Liver (tissue), 9 donors: ENCODE measurements around the gene SEC22A. TPM values are rescaled to one million over a fixed set of nuclear protein-coding genes. Genes with fewer than 3 reads are reported as not detected.
A peak's percentile ranks its signal among the peaks of the same experiment; 100 is the strongest.

Source experiments
- DNase-seq: peaks from one replicate; pipeline ENCODE4 v3.0.0-alpha.2; 2017; ENCODE audit warnings: low spot score
- H3K27ac ChIP-seq, 2 donors: one replicate each; pipeline ENCODE4 v1.7.0; 2013; ENCODE audit warnings: inconsistent platforms in 2 of 2, low read length in 2 of 2, control low read depth in 1 of 2, low read depth in 1 of 2, mild to moderate bottlenecking in 1 of 2
- H3K27me3 ChIP-seq, 4 donors: one replicate each; pipeline versions ENCODE4 v1.6.1 to v1.7.0; 2013; ENCODE audit warnings: low read length in 3 of 4, inconsistent platforms in 1 of 4, mild to moderate bottlenecking in 1 of 4, moderate library complexity in 1 of 4; ENCODE audit not compliant: control insufficient read depth in 4 of 4, insufficient read depth in 4 of 4
- H3K36me3 ChIP-seq, 4 donors: one replicate each; pipeline versions ENCODE4 v1.6.1 to v1.7.0; 2013; ENCODE audit warnings: low read length in 3 of 4, mild to moderate bottlenecking in 3 of 4, low read depth in 1 of 4, moderate library complexity in 1 of 4; ENCODE audit not compliant: control insufficient read depth in 4 of 4, insufficient read depth in 3 of 4
- H3K4me1 ChIP-seq, 4 donors: one replicate each; pipeline versions ENCODE4 v1.6.1 to v1.7.0; 2013; ENCODE audit warnings: low read length in 3 of 4, mild to moderate bottlenecking in 3 of 4, moderate library complexity in 1 of 4; ENCODE audit not compliant: control insufficient read depth in 4 of 4, insufficient read depth in 4 of 4
- H3K4me3 ChIP-seq, 3 donors: one replicate each; pipeline versions ENCODE4 v1.6.1 to v1.7.0; 2013; ENCODE audit warnings: low read length in 3 of 3, control low read depth in 1 of 3, low read depth in 1 of 3, mild to moderate bottlenecking in 1 of 3
- H3K9ac ChIP-seq, 2 donors: one replicate each; pipeline ENCODE4 v1.7.0; 2013; ENCODE audit warnings: low read length in 2 of 2, mild to moderate bottlenecking in 2 of 2, moderate library complexity in 2 of 2, control low read depth in 1 of 2, low read depth in 1 of 2
- H3K9me3 ChIP-seq, 4 donors: one replicate each; pipeline versions ENCODE4 v1.6.1 to v1.7.0; 2013; ENCODE audit warnings: low read length in 3 of 4; ENCODE audit not compliant: control insufficient read depth in 4 of 4
- EGR1 ChIP-seq, 2 donors: IDR thresholded peaks; 2 replicates each; pipeline ENCODE4 v1.6.1; 2016 to 2018; ENCODE audit warnings: antibody characterized with exemption in 2 of 2, low read depth in 2 of 2
- FOXA1 ChIP-seq: IDR thresholded peaks from 2 replicates; pipeline ENCODE4 v1.6.1; 2016; ENCODE audit warnings: antibody characterized with exemption
- FOXA2 ChIP-seq: IDR thresholded peaks from 2 replicates; pipeline ENCODE4 v1.6.1; 2016; ENCODE audit warnings: antibody characterized with exemption
- GABPA ChIP-seq, 2 donors: IDR thresholded peaks in 1 of 2; conservative IDR thresholded peaks in 1 of 2; 2 replicates each; pipeline ENCODE4 v1.6.1; 2016; ENCODE audit warnings: antibody characterized with exemption in 2 of 2, mild to moderate bottlenecking in 1 of 2, moderate library complexity in 1 of 2
- HNF4A ChIP-seq, 2 donors: conservative IDR thresholded peaks; 2 replicates each; pipeline ENCODE4 v1.6.1; 2016; ENCODE audit warnings: antibody characterized with exemption in 2 of 2, mild to moderate bottlenecking in 2 of 2
- HNF4G ChIP-seq: IDR thresholded peaks from 2 replicates; pipeline ENCODE4 v1.6.1; 2016; ENCODE audit warnings: antibody characterized with exemption
- JUND ChIP-seq, 2 donors: IDR thresholded peaks; 2 replicates each; pipeline ENCODE4 v1.6.1; 2016; ENCODE audit warnings: antibody characterized with exemption in 2 of 2
- NR2F2 ChIP-seq: IDR thresholded peaks from 2 replicates; pipeline ENCODE4 v1.6.1; 2016; ENCODE audit warnings: antibody characterized with exemption
- RAD21 ChIP-seq, 2 donors: IDR thresholded peaks; 2 replicates each; pipeline ENCODE4 v1.6.1; 2016; ENCODE audit warnings: antibody characterized with exemption in 2 of 2, mild to moderate bottlenecking in 2 of 2
- REST ChIP-seq: IDR thresholded peaks from 2 replicates; pipeline ENCODE4 v1.6.1; 2016; ENCODE audit warnings: antibody characterized with exemption, mild to moderate bottlenecking
- RXRA ChIP-seq, 2 donors: IDR thresholded peaks; 2 replicates each; pipeline ENCODE4 v1.6.1; 2017 to 2018; ENCODE audit warnings: antibody characterized with exemption in 2 of 2, mild to moderate bottlenecking in 1 of 2
- SP1 ChIP-seq: IDR thresholded peaks from 2 replicates; pipeline ENCODE4 v1.6.1; 2018; ENCODE audit warnings: antibody characterized with exemption, mild to moderate bottlenecking
- TAF1 ChIP-seq: conservative IDR thresholded peaks from 2 replicates; pipeline ENCODE4 v1.6.1; 2016; ENCODE audit warnings: antibody characterized with exemption, mild to moderate bottlenecking
- YY1 ChIP-seq: IDR thresholded peaks from 2 replicates; pipeline ENCODE4 v1.6.1; 2016; ENCODE audit warnings: antibody characterized with exemption, mild to moderate bottlenecking
- ZBTB33 ChIP-seq: IDR thresholded peaks from 2 replicates; pipeline ENCODE4 v1.6.1; 2016; ENCODE audit warnings: antibody characterized with exemption
- WGBS: extraction: QIAGEN DNeasy Blood & Tissue Kit; methylation state at CpG from one replicate; pipeline ENCODE4 v1.1.7; 2013; 5-methylcytosine and 5-hydroxymethylcytosine counted together
- polyA plus RNA-seq, 2 donors: library from polyadenylated mRNA; stranded (reverse) in 1 of 2; unstranded in 1 of 2; fragments of 200-250 nt in 1 of 2; fragments of >200 nt in 1 of 2; fragmentation: Nextera tagmentation in 1 of 2; extraction: Ambion mirVana in 1 of 2; gene quantifications; one replicate each; pipeline versions ENCODE4 v1.2.1 to v1.2.3, GENCODE V29; 2013 to 2015
- total RNA-seq, 2 donors: library from RNA; depleted of rRNA; stranded (reverse); fragments of >200 nt; gene quantifications; one replicate each; pipeline ENCODE4 v1.2.3, GENCODE V29; 2014
- TF ChIP-seq, protein P1 (sequence below): fragments of 150-350 bp; IDR thresholded peaks from 2 replicates; pipeline ENCODE4 v1.5.1; 2017; ENCODE audit warnings: improper control_type of control experiment, low read depth, low read length; ENCODE audit not compliant: missing input control
- TF ChIP-seq, protein P2 (sequence below): IDR thresholded peaks from 2 replicates; pipeline ENCODE4 v1.6.1; 2016; ENCODE audit warnings: antibody characterized with exemption
- TF ChIP-seq, protein P3 (sequence below): IDR thresholded peaks from 2 replicates; pipeline ENCODE4 v1.6.1; 2016; ENCODE audit warnings: antibody characterized with exemption
- donor health status: healthy.
- donor health status: healthy.
- donor health status: healthy.
- donor health status: healthy.
- donor health status: healthy.

The SEC22A gene
- total and polyA plus RNA-seq, 4 donors: 9.7 to 21.7 (median 16.1) TPM

- no peak for TF ChIP-seq ZBTB33
- TF ChIP-seq NR2F2: no peak
- TF ChIP-seq, protein P1, sequence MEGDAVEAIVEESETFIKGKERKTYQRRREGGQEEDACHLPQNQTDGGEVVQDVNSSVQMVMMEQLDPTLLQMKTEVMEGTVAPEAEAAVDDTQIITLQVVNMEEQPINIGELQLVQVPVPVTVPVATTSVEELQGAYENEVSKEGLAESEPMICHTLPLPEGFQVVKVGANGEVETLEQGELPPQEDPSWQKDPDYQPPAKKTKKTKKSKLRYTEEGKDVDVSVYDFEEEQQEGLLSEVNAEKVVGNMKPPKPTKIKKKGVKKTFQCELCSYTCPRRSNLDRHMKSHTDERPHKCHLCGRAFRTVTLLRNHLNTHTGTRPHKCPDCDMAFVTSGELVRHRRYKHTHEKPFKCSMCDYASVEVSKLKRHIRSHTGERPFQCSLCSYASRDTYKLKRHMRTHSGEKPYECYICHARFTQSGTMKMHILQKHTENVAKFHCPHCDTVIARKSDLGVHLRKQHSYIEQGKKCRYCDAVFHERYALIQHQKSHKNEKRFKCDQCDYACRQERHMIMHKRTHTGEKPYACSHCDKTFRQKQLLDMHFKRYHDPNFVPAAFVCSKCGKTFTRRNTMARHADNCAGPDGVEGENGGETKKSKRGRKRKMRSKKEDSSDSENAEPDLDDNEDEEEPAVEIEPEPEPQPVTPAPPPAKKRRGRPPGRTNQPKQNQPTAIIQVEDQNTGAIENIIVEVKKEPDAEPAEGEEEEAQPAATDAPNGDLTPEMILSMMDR: no peak
- no peak for TF ChIP-seq EGR1 (IDR thresholded peaks at IDR 0.05; ENCODE audit: low read depth in 2 of 2)
These were observed 85.6 kb downstream of the SEC22A start (continued) for GRCh38 chr3:123287051-123287961.

GRCh38 chr3:123287962-123288302, 86.2 kb downstream of the SEC22A start:
- TF ChIP-seq FOXA2: no peak
- TF ChIP-seq HNF4G: no peak
- no peak for TF ChIP-seq HNF4A (conservative IDR thresholded peaks at IDR 0.05)
- no peak for TF ChIP-seq RXRA (IDR thresholded peaks at IDR 0.05)
- TF ChIP-seq NR2F2: no peak
- no peak for TF ChIP-seq ZBTB33
- TF ChIP-seq SP1: no peak
- no peak for TF ChIP-seq REST
- TF ChIP-seq RAD21 (IDR thresholded peaks at IDR 0.05): no peak
- TF ChIP-seq, protein P2, sequence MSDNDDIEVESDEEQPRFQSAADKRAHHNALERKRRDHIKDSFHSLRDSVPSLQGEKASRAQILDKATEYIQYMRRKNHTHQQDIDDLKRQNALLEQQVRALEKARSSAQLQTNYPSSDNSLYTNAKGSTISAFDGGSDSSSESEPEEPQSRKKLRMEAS: no peak
- TF ChIP-seq TAF1: no peak
- no peak for TF ChIP-seq GABPA (IDR thresholded peaks at IDR 0.05 in 1 of 2, conservative IDR thresholded peaks at IDR 0.05 in 1 of 2)
- no peak for TF ChIP-seq JUND (IDR thresholded peaks at IDR 0.05)
- TF ChIP-seq, protein P1: no peak
- TF ChIP-seq YY1: no peak
- TF ChIP-seq, protein P3, sequence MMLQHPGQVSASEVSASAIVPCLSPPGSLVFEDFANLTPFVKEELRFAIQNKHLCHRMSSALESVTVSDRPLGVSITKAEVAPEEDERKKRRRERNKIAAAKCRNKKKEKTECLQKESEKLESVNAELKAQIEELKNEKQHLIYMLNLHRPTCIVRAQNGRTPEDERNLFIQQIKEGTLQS: no peak
- TF ChIP-seq FOXA1: no peak
- no peak for TF ChIP-seq EGR1 (IDR thresholded peaks at IDR 0.05; ENCODE audit: low read depth in 2 of 2)
- Histone ChIP-seq H3K36me3 (peaks cover 0 to 2% (median 0%) of the 10 kb centered on the region in 4 donors), H3K9me3 (no peaks in the 10 kb centered on the region), H3K4me1 (no peaks in the 10 kb centered on the region), H3K4me3 (no peak overlapping the region), H3K9ac (no peak overlapping the region), H3K27ac (no peak overlapping the region), H3K27me3 (no peaks in the 10 kb centered on the region)
- peak; percentile 12 for DNase-seq
- 86% methylated on average over 6 of the region's 6 CpGs for WGBS
